ENCODE data around the gene ACTRT2. TPM values are rescaled to one million over a fixed set of nuclear protein-coding genes. Genes with fewer than 3 reads are reported as not detected.

Gene ACTRT2
- total RNA-seq, 1 experiment from 2014 or later, result not detected

DNA sequence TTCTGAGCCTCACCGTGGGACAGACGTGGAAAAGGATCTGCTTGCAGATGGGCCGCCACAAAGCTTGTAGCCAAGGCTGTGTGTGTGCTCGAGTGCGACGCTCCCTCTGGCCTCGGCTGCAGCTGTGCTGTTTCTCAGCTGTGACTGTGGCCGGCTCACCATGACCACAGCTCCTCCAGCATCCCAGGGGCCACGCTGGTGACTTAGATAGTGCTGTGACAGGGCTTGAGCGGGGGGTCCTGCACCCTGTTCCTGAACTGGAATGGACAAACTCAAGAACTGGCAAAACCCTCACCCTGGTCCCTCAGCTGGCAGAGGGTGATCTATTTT, 17.4 kb upstream of the ACTRT2 start:
- no peaks in the 10 kb centered on the region for H3K27me3 ChIP-seq (ENCODE audit: insufficient read depth, low read length)
- H3K9me3 Mint-ChIP-seq, result peaks cover 28 to 93% of the 10 kb centered on the region in 2 experiments
- no peak overlapping the region for H4K91ac ChIP-seq (ENCODE audit: insufficient read length, low read depth, low read length)
- peaks cover 2% of the 10 kb centered on the region for H3K27me3 Mint-ChIP-seq (ENCODE audit: low read depth)
- no peak overlapping the region for H3K14ac ChIP-seq (ENCODE audit: insufficient read depth, low read length)
- DNase-seq, result no peak
- H3K18ac ChIP-seq (ENCODE audit: insufficient read length, low read depth, low read length), result no peak overlapping the region
- H4K20me1 ChIP-seq (ENCODE audit: control insufficient read depth, insufficient read depth, insufficient read length), result no peaks in the 10 kb centered on the region
- no peak overlapping the region for H3K27ac ChIP-seq (ENCODE audit: insufficient read length, low read depth, low read length)
- TF ChIP-seq, protein P1, sequence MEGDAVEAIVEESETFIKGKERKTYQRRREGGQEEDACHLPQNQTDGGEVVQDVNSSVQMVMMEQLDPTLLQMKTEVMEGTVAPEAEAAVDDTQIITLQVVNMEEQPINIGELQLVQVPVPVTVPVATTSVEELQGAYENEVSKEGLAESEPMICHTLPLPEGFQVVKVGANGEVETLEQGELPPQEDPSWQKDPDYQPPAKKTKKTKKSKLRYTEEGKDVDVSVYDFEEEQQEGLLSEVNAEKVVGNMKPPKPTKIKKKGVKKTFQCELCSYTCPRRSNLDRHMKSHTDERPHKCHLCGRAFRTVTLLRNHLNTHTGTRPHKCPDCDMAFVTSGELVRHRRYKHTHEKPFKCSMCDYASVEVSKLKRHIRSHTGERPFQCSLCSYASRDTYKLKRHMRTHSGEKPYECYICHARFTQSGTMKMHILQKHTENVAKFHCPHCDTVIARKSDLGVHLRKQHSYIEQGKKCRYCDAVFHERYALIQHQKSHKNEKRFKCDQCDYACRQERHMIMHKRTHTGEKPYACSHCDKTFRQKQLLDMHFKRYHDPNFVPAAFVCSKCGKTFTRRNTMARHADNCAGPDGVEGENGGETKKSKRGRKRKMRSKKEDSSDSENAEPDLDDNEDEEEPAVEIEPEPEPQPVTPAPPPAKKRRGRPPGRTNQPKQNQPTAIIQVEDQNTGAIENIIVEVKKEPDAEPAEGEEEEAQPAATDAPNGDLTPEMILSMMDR (conservative IDR thresholded peaks at IDR 0.05), result no peak
- no peak overlapping the region for H3K23ac ChIP-seq (ENCODE audit: insufficient read length, low read depth, low read length)
- H3T11ph ChIP-seq (ENCODE audit: low read length), result no peak overlapping the region
- peaks cover 83% of the 10 kb centered on the region for H3K9me3 ChIP-seq (ENCODE audit: control insufficient read depth, low read depth, low read length)
- H3K4me1 Mint-ChIP-seq, result no peaks in the 10 kb centered on the region
- H3K9ac ChIP-seq (ENCODE audit: extremely low read depth, insufficient read length, low read length), result no peak overlapping the region
- peaks cover 2 to 27% (median 11%) of the 10 kb centered on the region in 3 experiments; a peak in 6 of 7 replicates for H3K36me3 Mint-ChIP-seq (ENCODE audit: insufficient read depth in 1 of 3, low read depth in 3 of 3)
- H3K79me2 ChIP-seq (ENCODE audit: insufficient read depth, low read length), result no peaks in the 10 kb centered on the region
- no peak overlapping the region for H3K27ac Mint-ChIP-seq
- H3K4ac ChIP-seq (ENCODE audit: low read depth, low read length), result no peak overlapping the region
- H2AFZ ChIP-seq (ENCODE audit: low read length), result no peak overlapping the region
- peaks cover 3% of the 10 kb centered on the region for H3K23me2 ChIP-seq (ENCODE audit: insufficient read length, low read depth, low read length, poor library complexity, severe bottlenecking)
- no peak overlapping the region for H2BK20ac ChIP-seq (ENCODE audit: low read depth, low read length, poor library complexity, severe bottlenecking)
- H3K56ac ChIP-seq (ENCODE audit: insufficient read length, low read depth, low read length), result no peak overlapping the region
- H3K4me3 Mint-ChIP-seq, result no peak overlapping the region
- H4K8ac ChIP-seq (replicated peaks; ENCODE audit: insufficient read length, low read depth, low read length), result no peak overlapping the region
- no peak overlapping the region for H2BK15ac ChIP-seq (ENCODE audit: low read depth, low read length)
- H3K4me1 ChIP-seq (ENCODE audit: insufficient read depth, low read length), result no peaks in the 10 kb centered on the region
- no peak overlapping the region for H2BK5ac ChIP-seq (ENCODE audit: insufficient read length, low read length)
- no peak overlapping the region for H2AK5ac ChIP-seq (ENCODE audit: insufficient read length, low read length)
- H3K79me1 ChIP-seq (ENCODE audit: insufficient read depth, low read depth, low read length, poor library complexity, severe bottlenecking), result no peaks in the 10 kb centered on the region
- no peak overlapping the region for H4K5ac ChIP-seq (ENCODE audit: insufficient read length, low read depth, low read length)
- H2BK120ac ChIP-seq (ENCODE audit: low read depth, low read length, poor library complexity, severe bottlenecking), result no peak overlapping the region
- WGBS (ENCODE audit: extremely low coverage, insufficient read length, low lambda C conversion rate), result no CpG with 5 or more reads among the region's 10 CpGs
- no peak overlapping the region for H3K4me2 ChIP-seq (ENCODE audit: insufficient read depth, insufficient read length, low read length)
- H2BK12ac ChIP-seq (ENCODE audit: insufficient read length, low read depth, low read length), result no peak overlapping the region
